ENCODE measurements around the gene MED16. TPM values are rescaled to one million over a fixed set of nuclear protein-coding genes. Genes with fewer than 3 reads are reported as not detected.

Gene MED16
- total RNA-seq, 1 experiment from 2014 or later = 66.9 TPM

GRCh38 chr19:861756-862580 is 31.0 kb downstream of the MED16 start (continued):
- TF ChIP-seq, protein P1, sequence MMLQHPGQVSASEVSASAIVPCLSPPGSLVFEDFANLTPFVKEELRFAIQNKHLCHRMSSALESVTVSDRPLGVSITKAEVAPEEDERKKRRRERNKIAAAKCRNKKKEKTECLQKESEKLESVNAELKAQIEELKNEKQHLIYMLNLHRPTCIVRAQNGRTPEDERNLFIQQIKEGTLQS (CRISPR knock-in tag; conservative IDR thresholded peaks at IDR 0.05) = no peak
- TF ChIP-seq ZNF121 (CRISPR knock-in tag; IDR thresholded peaks at IDR 0.05) (peak; percentile 94), ATF2 (CRISPR knock-in tag; IDR thresholded peaks at IDR 0.05; ENCODE audit: borderline replicate concordance, low read depth) (no peak), IRF1 (CRISPR knock-in tag; IDR thresholded peaks at IDR 0.05) (peak; percentile 82), NFE2L1 (CRISPR knock-in tag; IDR thresholded peaks at IDR 0.05) (0 out of 2 replicates have a peak, but pooled peaks have one; percentile 31), FOXP1 (CRISPR knock-in tag; IDR thresholded peaks at IDR 0.05; ENCODE audit: borderline replicate concordance) (peak; percentile 96), MXD4 (CRISPR knock-in tag; IDR thresholded peaks at IDR 0.05; ENCODE audit: borderline replicate concordance) (no peak), JAZF1 (CRISPR knock-in tag; IDR thresholded peaks at IDR 0.05) (no peak), TEAD1 (CRISPR knock-in tag; IDR thresholded peaks at IDR 0.05) (peak; percentile 80; the same call in 1 of the 2 replicates), USF2 (CRISPR knock-in tag; IDR thresholded peaks at IDR 0.05) (peak; percentile 62), E2F4 (CRISPR knock-in tag; IDR thresholded peaks at IDR 0.05; ENCODE audit: borderline replicate concordance, low read depth) (no peak)
- TF ChIP-seq, protein P2, sequence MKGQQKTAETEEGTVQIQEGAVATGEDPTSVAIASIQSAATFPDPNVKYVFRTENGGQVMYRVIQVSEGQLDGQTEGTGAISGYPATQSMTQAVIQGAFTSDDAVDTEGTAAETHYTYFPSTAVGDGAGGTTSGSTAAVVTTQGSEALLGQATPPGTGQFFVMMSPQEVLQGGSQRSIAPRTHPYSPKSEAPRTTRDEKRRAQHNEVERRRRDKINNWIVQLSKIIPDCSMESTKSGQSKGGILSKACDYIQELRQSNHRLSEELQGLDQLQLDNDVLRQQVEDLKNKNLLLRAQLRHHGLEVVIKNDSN (CRISPR knock-in tag; IDR thresholded peaks at IDR 0.05) = peak; percentile 82
- TF ChIP-seq, protein P3, sequence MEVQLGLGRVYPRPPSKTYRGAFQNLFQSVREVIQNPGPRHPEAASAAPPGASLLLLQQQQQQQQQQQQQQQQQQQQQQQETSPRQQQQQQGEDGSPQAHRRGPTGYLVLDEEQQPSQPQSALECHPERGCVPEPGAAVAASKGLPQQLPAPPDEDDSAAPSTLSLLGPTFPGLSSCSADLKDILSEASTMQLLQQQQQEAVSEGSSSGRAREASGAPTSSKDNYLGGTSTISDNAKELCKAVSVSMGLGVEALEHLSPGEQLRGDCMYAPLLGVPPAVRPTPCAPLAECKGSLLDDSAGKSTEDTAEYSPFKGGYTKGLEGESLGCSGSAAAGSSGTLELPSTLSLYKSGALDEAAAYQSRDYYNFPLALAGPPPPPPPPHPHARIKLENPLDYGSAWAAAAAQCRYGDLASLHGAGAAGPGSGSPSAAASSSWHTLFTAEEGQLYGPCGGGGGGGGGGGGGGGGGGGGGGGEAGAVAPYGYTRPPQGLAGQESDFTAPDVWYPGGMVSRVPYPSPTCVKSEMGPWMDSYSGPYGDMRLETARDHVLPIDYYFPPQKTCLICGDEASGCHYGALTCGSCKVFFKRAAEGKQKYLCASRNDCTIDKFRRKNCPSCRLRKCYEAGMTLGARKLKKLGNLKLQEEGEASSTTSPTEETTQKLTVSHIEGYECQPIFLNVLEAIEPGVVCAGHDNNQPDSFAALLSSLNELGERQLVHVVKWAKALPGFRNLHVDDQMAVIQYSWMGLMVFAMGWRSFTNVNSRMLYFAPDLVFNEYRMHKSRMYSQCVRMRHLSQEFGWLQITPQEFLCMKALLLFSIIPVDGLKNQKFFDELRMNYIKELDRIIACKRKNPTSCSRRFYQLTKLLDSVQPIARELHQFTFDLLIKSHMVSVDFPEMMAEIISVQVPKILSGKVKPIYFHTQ (CRISPR knock-in tag; IDR thresholded peaks at IDR 0.05) = no peak
- TF ChIP-seq, protein P4, sequence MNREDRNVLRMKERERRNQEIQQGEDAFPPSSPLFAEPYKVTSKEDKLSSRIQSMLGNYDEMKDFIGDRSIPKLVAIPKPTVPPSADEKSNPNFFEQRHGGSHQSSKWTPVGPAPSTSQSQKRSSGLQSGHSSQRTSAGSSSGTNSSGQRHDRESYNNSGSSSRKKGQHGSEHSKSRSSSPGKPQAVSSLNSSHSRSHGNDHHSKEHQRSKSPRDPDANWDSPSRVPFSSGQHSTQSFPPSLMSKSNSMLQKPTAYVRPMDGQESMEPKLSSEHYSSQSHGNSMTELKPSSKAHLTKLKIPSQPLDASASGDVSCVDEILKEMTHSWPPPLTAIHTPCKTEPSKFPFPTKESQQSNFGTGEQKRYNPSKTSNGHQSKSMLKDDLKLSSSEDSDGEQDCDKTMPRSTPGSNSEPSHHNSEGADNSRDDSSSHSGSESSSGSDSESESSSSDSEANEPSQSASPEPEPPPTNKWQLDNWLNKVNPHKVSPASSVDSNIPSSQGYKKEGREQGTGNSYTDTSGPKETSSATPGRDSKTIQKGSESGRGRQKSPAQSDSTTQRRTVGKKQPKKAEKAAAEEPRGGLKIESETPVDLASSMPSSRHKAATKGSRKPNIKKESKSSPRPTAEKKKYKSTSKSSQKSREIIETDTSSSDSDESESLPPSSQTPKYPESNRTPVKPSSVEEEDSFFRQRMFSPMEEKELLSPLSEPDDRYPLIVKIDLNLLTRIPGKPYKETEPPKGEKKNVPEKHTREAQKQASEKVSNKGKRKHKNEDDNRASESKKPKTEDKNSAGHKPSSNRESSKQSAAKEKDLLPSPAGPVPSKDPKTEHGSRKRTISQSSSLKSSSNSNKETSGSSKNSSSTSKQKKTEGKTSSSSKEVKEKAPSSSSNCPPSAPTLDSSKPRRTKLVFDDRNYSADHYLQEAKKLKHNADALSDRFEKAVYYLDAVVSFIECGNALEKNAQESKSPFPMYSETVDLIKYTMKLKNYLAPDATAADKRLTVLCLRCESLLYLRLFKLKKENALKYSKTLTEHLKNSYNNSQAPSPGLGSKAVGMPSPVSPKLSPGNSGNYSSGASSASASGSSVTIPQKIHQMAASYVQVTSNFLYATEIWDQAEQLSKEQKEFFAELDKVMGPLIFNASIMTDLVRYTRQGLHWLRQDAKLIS (CRISPR knock-in tag; IDR thresholded peaks at IDR 0.05; ENCODE audit: borderline replicate concordance) = no peak
- TF ChIP-seq, protein P5, sequence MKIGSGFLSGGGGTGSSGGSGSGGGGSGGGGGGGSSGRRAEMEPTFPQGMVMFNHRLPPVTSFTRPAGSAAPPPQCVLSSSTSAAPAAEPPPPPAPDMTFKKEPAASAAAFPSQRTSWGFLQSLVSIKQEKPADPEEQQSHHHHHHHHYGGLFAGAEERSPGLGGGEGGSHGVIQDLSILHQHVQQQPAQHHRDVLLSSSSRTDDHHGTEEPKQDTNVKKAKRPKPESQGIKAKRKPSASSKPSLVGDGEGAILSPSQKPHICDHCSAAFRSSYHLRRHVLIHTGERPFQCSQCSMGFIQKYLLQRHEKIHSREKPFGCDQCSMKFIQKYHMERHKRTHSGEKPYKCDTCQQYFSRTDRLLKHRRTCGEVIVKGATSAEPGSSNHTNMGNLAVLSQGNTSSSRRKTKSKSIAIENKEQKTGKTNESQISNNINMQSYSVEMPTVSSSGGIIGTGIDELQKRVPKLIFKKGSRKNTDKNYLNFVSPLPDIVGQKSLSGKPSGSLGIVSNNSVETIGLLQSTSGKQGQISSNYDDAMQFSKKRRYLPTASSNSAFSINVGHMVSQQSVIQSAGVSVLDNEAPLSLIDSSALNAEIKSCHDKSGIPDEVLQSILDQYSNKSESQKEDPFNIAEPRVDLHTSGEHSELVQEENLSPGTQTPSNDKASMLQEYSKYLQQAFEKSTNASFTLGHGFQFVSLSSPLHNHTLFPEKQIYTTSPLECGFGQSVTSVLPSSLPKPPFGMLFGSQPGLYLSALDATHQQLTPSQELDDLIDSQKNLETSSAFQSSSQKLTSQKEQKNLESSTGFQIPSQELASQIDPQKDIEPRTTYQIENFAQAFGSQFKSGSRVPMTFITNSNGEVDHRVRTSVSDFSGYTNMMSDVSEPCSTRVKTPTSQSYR (CRISPR knock-in tag; IDR thresholded peaks at IDR 0.05) = peak; percentile 80; the same call in 1 of the 2 replicates
- TF ChIP-seq, protein P6, sequence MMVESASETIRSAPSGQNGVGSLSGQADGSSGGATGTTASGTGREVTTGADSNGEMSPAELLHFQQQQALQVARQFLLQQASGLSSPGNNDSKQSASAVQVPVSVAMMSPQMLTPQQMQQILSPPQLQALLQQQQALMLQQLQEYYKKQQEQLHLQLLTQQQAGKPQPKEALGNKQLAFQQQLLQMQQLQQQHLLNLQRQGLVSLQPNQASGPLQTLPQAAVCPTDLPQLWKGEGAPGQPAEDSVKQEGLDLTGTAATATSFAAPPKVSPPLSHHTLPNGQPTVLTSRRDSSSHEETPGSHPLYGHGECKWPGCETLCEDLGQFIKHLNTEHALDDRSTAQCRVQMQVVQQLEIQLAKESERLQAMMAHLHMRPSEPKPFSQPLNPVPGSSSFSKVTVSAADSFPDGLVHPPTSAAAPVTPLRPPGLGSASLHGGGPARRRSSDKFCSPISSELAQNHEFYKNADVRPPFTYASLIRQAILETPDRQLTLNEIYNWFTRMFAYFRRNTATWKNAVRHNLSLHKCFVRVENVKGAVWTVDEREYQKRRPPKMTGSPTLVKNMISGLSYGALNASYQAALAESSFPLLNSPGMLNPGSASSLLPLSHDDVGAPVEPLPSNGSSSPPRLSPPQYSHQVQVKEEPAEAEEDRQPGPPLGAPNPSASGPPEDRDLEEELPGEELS (CRISPR knock-in tag; IDR thresholded peaks at IDR 0.05) = peak; percentile 97
- TF ChIP-seq, protein P7, sequence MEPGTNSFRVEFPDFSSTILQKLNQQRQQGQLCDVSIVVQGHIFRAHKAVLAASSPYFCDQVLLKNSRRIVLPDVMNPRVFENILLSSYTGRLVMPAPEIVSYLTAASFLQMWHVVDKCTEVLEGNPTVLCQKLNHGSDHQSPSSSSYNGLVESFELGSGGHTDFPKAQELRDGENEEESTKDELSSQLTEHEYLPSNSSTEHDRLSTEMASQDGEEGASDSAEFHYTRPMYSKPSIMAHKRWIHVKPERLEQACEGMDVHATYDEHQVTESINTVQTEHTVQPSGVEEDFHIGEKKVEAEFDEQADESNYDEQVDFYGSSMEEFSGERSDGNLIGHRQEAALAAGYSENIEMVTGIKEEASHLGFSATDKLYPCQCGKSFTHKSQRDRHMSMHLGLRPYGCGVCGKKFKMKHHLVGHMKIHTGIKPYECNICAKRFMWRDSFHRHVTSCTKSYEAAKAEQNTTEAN (CRISPR knock-in tag; IDR thresholded peaks at IDR 0.05) = peak; percentile 62; the same call in 1 of the 2 replicates

Data from WTC11 (cell line).